Measurements from ENCODE around the gene RBL1. TPM values are rescaled to one million over a fixed set of nuclear protein-coding genes. Genes with fewer than 3 reads are reported as not detected.

Gene RBL1
- total and polyA plus RNA-seq, 2 of the 4 experiments (the other 2 are of a cell fraction): 3.3 to 7.5 TPM

- H3K27me3 ChIP-seq (ENCODE audit: control insufficient read depth, insufficient read depth, low read length): no peaks in the 10 kb centered on the region
- 0 out of 2 replicates have a peak, but pooled peaks cover 1% of the 10 kb centered on the region for H3K36me3 ChIP-seq (ENCODE audit: control insufficient read depth, insufficient read depth, low read length)
- no peak overlapping the region for H3K18ac ChIP-seq (ENCODE audit: low read depth, low read length)
- no peak overlapping the region for H3K27ac ChIP-seq (ENCODE audit: insufficient read depth, low read length)
- DNase-seq (no peak), ATAC-seq (ENCODE audit: low read depth) (no peak)
- no peak overlapping the region for H2AK5ac ChIP-seq (ENCODE audit: low read depth, low read length)
- H2BK15ac ChIP-seq (ENCODE audit: low read depth, low read length): no peak overlapping the region
- no TSS peak for BruUV-seq (replicated peaks)
- peaks cover 6% of the 10 kb centered on the region for H3K4me1 ChIP-seq (ENCODE audit: control insufficient read depth, insufficient read depth, low read length)
- no peak overlapping the region for H3K4me2 ChIP-seq (ENCODE audit: low read depth, low read length)
- no peak overlapping the region for H2AK9ac ChIP-seq (replicated peaks; ENCODE audit: low read depth, low read length, poor library complexity)
- ChIA-PET POLR2A (ENCODE audit: unreplicated experiment) (no interaction called here), CTCF (no interaction called here)
- H2AFZ ChIP-seq (replicated peaks; ENCODE audit: low read length, poor library complexity): no peak overlapping the region
- H2BK120ac ChIP-seq (ENCODE audit: low read depth, low read length): no peak overlapping the region
- no peak overlapping the region for H4K8ac ChIP-seq (ENCODE audit: low read depth in 2 of 2, low read length in 2 of 2)
- no peak overlapping the region for H3K56ac ChIP-seq (ENCODE audit: extremely low read depth, insufficient read depth, low read length)
- in situ Hi-C loops (cut with MboI; ENCODE audit: low sequenced_read_pairs) (no loop called here), dilution Hi-C loops (cut with HindIII; ENCODE audit: low sequenced_read_pairs, unreplicated experiment) (no loop called here), intact Hi-C loops (cut with micrococcal nuclease) (no loop called here)
- no peak overlapping the region for H3K23ac ChIP-seq (ENCODE audit: low read depth, low read length)
- no peak overlapping the region for H2BK20ac ChIP-seq (ENCODE audit: low read depth, low read length)
- H4K5ac ChIP-seq (ENCODE audit: low read depth, low read length): no peak overlapping the region
- H3K9me1 ChIP-seq (ENCODE audit: insufficient read depth, low read length): no peaks in the 10 kb centered on the region
- H2BK5ac ChIP-seq (ENCODE audit: low read depth, low read length, poor library complexity, severe bottlenecking): no peak overlapping the region
- H4K20me1 ChIP-seq (ENCODE audit: insufficient read depth, low read length): no peaks in the 10 kb centered on the region
- 0 out of 2 replicates have a peak, but pooled peaks cover 2% of the 10 kb centered on the region for H3K9me3 ChIP-seq (ENCODE audit: control insufficient read depth, insufficient read depth, low read length)
- no peak overlapping the region for H3K4me3 ChIP-seq (ENCODE audit: insufficient read depth, low read depth, low read length)
- no peak overlapping the region for H3K14ac ChIP-seq (replicated peaks; ENCODE audit: low read depth, low read length)
- WGBS, 2 experiments (ENCODE audit: extremely low coverage in 2 of 2, insufficient read length in 1 of 2): 100% methylated on average over 1 of the region's 17 CpGs; no CpG with 5 or more reads in 1 of the 2 experiments
- H3K9ac ChIP-seq (ENCODE audit: low read depth, low read length): no peak overlapping the region
- no peak overlapping the region for H4K91ac ChIP-seq (ENCODE audit: insufficient read depth, low read depth, low read length)
- H3K4ac ChIP-seq (ENCODE audit: low read depth, low read length): no peak overlapping the region
- peaks cover 17 to 43% of the 10 kb centered on the region in 2 experiments for H3K79me1 ChIP-seq (ENCODE audit: low read depth in 1 of 2, low read length in 2 of 2)
- TF ChIP-seq, protein P1, sequence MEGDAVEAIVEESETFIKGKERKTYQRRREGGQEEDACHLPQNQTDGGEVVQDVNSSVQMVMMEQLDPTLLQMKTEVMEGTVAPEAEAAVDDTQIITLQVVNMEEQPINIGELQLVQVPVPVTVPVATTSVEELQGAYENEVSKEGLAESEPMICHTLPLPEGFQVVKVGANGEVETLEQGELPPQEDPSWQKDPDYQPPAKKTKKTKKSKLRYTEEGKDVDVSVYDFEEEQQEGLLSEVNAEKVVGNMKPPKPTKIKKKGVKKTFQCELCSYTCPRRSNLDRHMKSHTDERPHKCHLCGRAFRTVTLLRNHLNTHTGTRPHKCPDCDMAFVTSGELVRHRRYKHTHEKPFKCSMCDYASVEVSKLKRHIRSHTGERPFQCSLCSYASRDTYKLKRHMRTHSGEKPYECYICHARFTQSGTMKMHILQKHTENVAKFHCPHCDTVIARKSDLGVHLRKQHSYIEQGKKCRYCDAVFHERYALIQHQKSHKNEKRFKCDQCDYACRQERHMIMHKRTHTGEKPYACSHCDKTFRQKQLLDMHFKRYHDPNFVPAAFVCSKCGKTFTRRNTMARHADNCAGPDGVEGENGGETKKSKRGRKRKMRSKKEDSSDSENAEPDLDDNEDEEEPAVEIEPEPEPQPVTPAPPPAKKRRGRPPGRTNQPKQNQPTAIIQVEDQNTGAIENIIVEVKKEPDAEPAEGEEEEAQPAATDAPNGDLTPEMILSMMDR (conservative IDR thresholded peaks at IDR 0.05; ENCODE audit: low read depth, low read length): no peak
- TF ChIP-seq POLR2A (IDR thresholded peaks at IDR 0.05; ENCODE audit: low read depth, low read length) (no peak), FOS (IDR thresholded peaks at IDR 0.05; ENCODE audit: low read depth, low read length) (no peak), USF2 (IDR thresholded peaks at IDR 0.05; ENCODE audit: low read depth, low read length) (no peak), CEBPB (IDR thresholded peaks at IDR 0.05; ENCODE audit: low read depth, low read length) (no peak), MAZ (IDR thresholded peaks at IDR 0.05; ENCODE audit: borderline replicate concordance, low read depth, low read length) (no peak), BHLHE40 (IDR thresholded peaks at IDR 0.05; ENCODE audit: low read depth, low read length) (no peak), MAFK (IDR thresholded peaks at IDR 0.05; ENCODE audit: low read depth, low read length) (no peak), SMC3 (IDR thresholded peaks at IDR 0.05; ENCODE audit: low read depth, low read length) (no peak), RAD21 (IDR thresholded peaks at IDR 0.05; ENCODE audit: low read length) (no peak), MXI1 (IDR thresholded peaks at IDR 0.05; ENCODE audit: borderline replicate concordance, low read depth, low read length) (no peak), CHD1 (IDR thresholded peaks at IDR 0.05; ENCODE audit: low read depth, low read length) (no peak), NFE2L2 (IDR thresholded peaks at IDR 0.05; ENCODE audit: low read depth, low read length) (no peak)
- TF ChIP-seq, protein P2, sequence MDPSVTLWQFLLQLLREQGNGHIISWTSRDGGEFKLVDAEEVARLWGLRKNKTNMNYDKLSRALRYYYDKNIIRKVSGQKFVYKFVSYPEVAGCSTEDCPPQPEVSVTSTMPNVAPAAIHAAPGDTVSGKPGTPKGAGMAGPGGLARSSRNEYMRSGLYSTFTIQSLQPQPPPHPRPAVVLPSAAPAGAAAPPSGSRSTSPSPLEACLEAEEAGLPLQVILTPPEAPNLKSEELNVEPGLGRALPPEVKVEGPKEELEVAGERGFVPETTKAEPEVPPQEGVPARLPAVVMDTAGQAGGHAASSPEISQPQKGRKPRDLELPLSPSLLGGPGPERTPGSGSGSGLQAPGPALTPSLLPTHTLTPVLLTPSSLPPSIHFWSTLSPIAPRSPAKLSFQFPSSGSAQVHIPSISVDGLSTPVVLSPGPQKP (IDR thresholded peaks at IDR 0.05; ENCODE audit: borderline replicate concordance, low read depth, low read length): no peak
Observed at GRCh38 chr20:37072293-37073196, 23.3 kb downstream of the RBL1 start.

Data from IMR-90 (cell line).